BE2C (cell line): ENCODE results near the gene LARP4B.

Experiments used
- DNase-seq: peaks from one replicate; pipeline ENCODE4 v3.0.0-alpha.2; 2020
- H3K27me3 ChIP-seq: fragments of 250-450 bp; sonication (Bioruptor Pico); 2 replicates; pipeline ENCODE4 v1.5.1; 2020; ENCODE audit warnings: mild to moderate bottlenecking
- H3K36me3 ChIP-seq: fragments of 250-450 bp; sonication (Bioruptor Pico); 2 replicates; pipeline ENCODE4 v1.5.1; 2020; ENCODE audit warnings: mild to moderate bottlenecking
- H3K4me1 ChIP-seq: fragments of 250-450 bp; sonication (Bioruptor Pico); 2 replicates; pipeline ENCODE4 v1.5.1; 2020
- H3K4me3 ChIP-seq: 2 replicates; pipeline ENCODE4 v1.5.1; 2011; ENCODE audit warnings: low read depth, low read length
- H3K9me3 ChIP-seq: fragments of 250-450 bp; sonication (Bioruptor Pico); 2 replicates; pipeline ENCODE4 v1.5.1; 2020
- CTCF ChIP-seq: IDR thresholded peaks from 2 replicates; pipeline ENCODE4 v1.5.1; 2012; ENCODE audit warnings: mild to moderate bottlenecking, low read depth, low read length

LARP4B gene

GRCh38 chr10:919481-919880, 12.0 kb downstream of the LARP4B start:
- Histone ChIP-seq H3K27me3 (no peaks in the 10 kb centered on the region), H3K4me3 (no peak overlapping the region), H3K36me3 (peaks cover 3% of the 10 kb centered on the region; the same call in 1 of the 2 replicates), H3K9me3 (no peaks in the 10 kb centered on the region), H3K4me1 (no peaks in the 10 kb centered on the region)
- no peak for TF ChIP-seq CTCF
- DNase-seq, result no peak

GRCh38 chr10:917999-918398, 13.5 kb downstream of the LARP4B start:
- Histone ChIP-seq H3K4me1 (no peaks in the 10 kb centered on the region), H3K4me3 (no peak overlapping the region), H3K27me3 (no peaks in the 10 kb centered on the region), H3K36me3 (peaks cover 3% of the 10 kb centered on the region; the same call in 1 of the 2 replicates), H3K9me3 (no peaks in the 10 kb centered on the region)
- TF ChIP-seq CTCF, result no peak
- DNase-seq, result no peak

GRCh38 chr10:917416-917720, 14.1 kb downstream of the LARP4B start:
- H3K27me3 ChIP-seq, result no peaks in the 10 kb centered on the region
- H3K4me1 ChIP-seq, result no peaks in the 10 kb centered on the region
- no peak overlapping the region for H3K4me3 ChIP-seq
- H3K9me3 ChIP-seq, result no peaks in the 10 kb centered on the region
- DNase-seq, result no peak
- TF ChIP-seq CTCF, result no peak
- H3K36me3 ChIP-seq, result peaks cover 3% of the 10 kb centered on the region; the same call in 1 of the 2 replicates

- H3K9me3 ChIP-seq, result no peaks in the 10 kb centered on the region
- no peaks in the 10 kb centered on the region for H3K27me3 ChIP-seq
- peaks cover 3% of the 10 kb centered on the region for H3K36me3 ChIP-seq
- no peaks in the 10 kb centered on the region for H3K4me1 ChIP-seq
- no peak overlapping the region for H3K4me3 ChIP-seq
- TF ChIP-seq CTCF, result no peak
- DNase-seq, result no peak
These were observed 14.6 kb downstream of the LARP4B start for GRCh38 chr10:916716-917415.

GRCh38 chr10:909831-910230, 21.7 kb downstream of the LARP4B start:
- no peaks in the 10 kb centered on the region for H3K9me3 ChIP-seq
- peaks cover 13% of the 10 kb centered on the region for H3K36me3 ChIP-seq
- DNase-seq, result no peak
- no peaks in the 10 kb centered on the region for H3K27me3 ChIP-seq
- H3K4me1 ChIP-seq, result no peaks in the 10 kb centered on the region
- H3K4me3 ChIP-seq, result no peak overlapping the region
- no peak for TF ChIP-seq CTCF

- H3K27me3 ChIP-seq, result no peaks in the 10 kb centered on the region
- H3K36me3 ChIP-seq, result peaks cover 11% of the 10 kb centered on the region
- H3K9me3 ChIP-seq, result no peaks in the 10 kb centered on the region
- DNase-seq, result no peak
- H3K4me3 ChIP-seq, result no peak overlapping the region
- H3K4me1 ChIP-seq, result no peaks in the 10 kb centered on the region
- TF ChIP-seq CTCF, result no peak
These were observed 25.5 kb downstream of the LARP4B start for GRCh38 chr10:905972-906371.
